Gastroesophageal sphincter (tissue), 4 donors: ENCODE results near the gene IL6ST. TPM values are rescaled to one million over a fixed set of nuclear protein-coding genes. Genes with fewer than 3 reads are reported as not detected.

ENCODE experiments used
- ATAC-seq: fragments of 150-250 bp; one replicate; pipeline ENCODE4 v1.9.1; 2016; ENCODE audit warnings: mild to moderate bottlenecking, moderate library complexity
- H3K27ac ChIP-seq, 4 donors: fragments of 200-600 bp; sonication (generic) in 3 of 4; 1 replicate in 3 of 4; 2 replicates in 1 of 4; pipeline ENCODE4 v1.5.1; 2016 to 2019
- H3K27me3 ChIP-seq: fragments of 200-600 bp; sonication (generic); one replicate; pipeline ENCODE4 v1.5.1; 2019
- H3K36me3 ChIP-seq, 2 donors: fragments of 200-600 bp; sonication (generic); one replicate each; pipeline ENCODE4 v1.5.1; 2019; ENCODE audit warnings: control low read depth in 1 of 2
- H3K4me1 ChIP-seq, 3 donors: fragments of 200-600 bp; sonication (generic); 1 replicate in 2 of 3; 2 replicates in 1 of 3; pipeline ENCODE4 v1.5.1; 2016 to 2019; ENCODE audit warnings: control low read depth in 2 of 3
- H3K4me3 ChIP-seq, 2 donors: fragments of 200-600 bp; sonication (generic); one replicate each; pipeline ENCODE4 v1.5.1; 2019; ENCODE audit warnings: mild to moderate bottlenecking in 1 of 2, moderate library complexity in 1 of 2
- H3K9me3 ChIP-seq, 3 donors: fragments of 200-600 bp; sonication (generic); one replicate each; pipeline ENCODE4 v1.5.1; 2017 to 2019; ENCODE audit warnings: control low read depth in 2 of 3
- EP300 ChIP-seq: sonication (generic); formaldehyde crosslinking; IDR thresholded peaks from one replicate; pipeline ENCODE4 v1.6.1; 2017; ENCODE audit warnings: antibody characterized with exemption, mild to moderate bottlenecking
- POLR2A ChIP-seq, 2 donors: fragments of 450-650 bp; IDR thresholded peaks; one replicate each; pipeline ENCODE4 v1.6.1; 2017; ENCODE audit warnings: antibody characterized with exemption in 2 of 2, mild to moderate bottlenecking in 2 of 2, moderate library complexity in 1 of 2
- POLR2AphosphoS5 ChIP-seq: sonication (generic); formaldehyde crosslinking; IDR thresholded peaks from one replicate; pipeline ENCODE4 v1.6.1; 2017; ENCODE audit warnings: antibody characterized with exemption
- WGBS, 2 donors: methylation state at CpG; one replicate each; pipeline ENCODE4 v1.1.5; 2018; ENCODE audit warnings: low coverage in 1 of 2; 5-methylcytosine and 5-hydroxymethylcytosine counted together
- total RNA-seq, 4 donors: library from RNA; depleted of rRNA; stranded (reverse); fragments of >200 nt; gene quantifications; one replicate each; pipeline ENCODE4 v1.1.0, GENCODE V29; 2016
- TF ChIP-seq, protein P1 (sequence below), 4 experiments: fragments of 200-600 bp in 2 of 4; fragments of 450-650 bp in 2 of 4; sonication (generic) in 1 of 4; IDR thresholded peaks; one replicate each; pipeline ENCODE4 v1.5.1; 2017 to 2019; ENCODE audit warnings: antibody characterized with exemption in 4 of 4, mild to moderate bottlenecking in 2 of 4, moderate library complexity in 2 of 4

The IL6ST gene
- total RNA-seq, 4 donors from 2014 or later = 351 to 761 (median 435) TPM

DNA sequence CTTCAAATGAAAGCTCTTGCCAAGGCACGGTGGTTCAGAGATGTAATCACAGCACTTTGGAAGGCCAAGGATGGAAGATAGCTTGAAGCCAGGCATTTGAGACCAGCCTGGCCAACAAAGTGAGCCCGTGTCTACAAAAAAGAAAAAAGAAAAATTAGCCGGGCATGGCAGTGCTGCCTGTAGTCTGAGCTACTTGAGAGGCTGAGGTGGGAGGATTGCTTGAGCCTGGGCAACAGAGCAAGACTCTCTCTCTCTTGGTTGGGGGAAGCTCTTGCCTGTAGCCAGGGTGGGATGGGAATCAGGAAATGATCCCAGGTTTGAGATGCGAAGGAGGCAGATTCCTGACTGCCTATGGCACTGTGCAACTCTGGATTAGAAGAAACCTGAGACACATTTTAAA, 62.1 kb downstream of the IL6ST start:
- Histone ChIP-seq H3K36me3 (peaks cover 0 to 22% of the 10 kb centered on the region in 2 donors), H3K4me3 (no peak overlapping the region), H3K27ac (no peak overlapping the region), H3K27me3 (no peaks in the 10 kb centered on the region), H3K9me3 (no peaks in the 10 kb centered on the region), H3K4me1 (peaks cover 0 to 9% (median 0%) of the 10 kb centered on the region in 3 donors)
- 74 to 86% methylated on average over 2 to 3 of the region's 4 CpGs for WGBS, 2 donors
- TF ChIP-seq POLR2A (IDR thresholded peaks at IDR 0.05) = no peak
- TF ChIP-seq, protein P1, sequence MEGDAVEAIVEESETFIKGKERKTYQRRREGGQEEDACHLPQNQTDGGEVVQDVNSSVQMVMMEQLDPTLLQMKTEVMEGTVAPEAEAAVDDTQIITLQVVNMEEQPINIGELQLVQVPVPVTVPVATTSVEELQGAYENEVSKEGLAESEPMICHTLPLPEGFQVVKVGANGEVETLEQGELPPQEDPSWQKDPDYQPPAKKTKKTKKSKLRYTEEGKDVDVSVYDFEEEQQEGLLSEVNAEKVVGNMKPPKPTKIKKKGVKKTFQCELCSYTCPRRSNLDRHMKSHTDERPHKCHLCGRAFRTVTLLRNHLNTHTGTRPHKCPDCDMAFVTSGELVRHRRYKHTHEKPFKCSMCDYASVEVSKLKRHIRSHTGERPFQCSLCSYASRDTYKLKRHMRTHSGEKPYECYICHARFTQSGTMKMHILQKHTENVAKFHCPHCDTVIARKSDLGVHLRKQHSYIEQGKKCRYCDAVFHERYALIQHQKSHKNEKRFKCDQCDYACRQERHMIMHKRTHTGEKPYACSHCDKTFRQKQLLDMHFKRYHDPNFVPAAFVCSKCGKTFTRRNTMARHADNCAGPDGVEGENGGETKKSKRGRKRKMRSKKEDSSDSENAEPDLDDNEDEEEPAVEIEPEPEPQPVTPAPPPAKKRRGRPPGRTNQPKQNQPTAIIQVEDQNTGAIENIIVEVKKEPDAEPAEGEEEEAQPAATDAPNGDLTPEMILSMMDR (IDR thresholded peaks at IDR 0.05) = no peak
- no peak for TF ChIP-seq EP300
- no peak for TF ChIP-seq POLR2AphosphoS5
- ATAC-seq = no peak

DNA sequence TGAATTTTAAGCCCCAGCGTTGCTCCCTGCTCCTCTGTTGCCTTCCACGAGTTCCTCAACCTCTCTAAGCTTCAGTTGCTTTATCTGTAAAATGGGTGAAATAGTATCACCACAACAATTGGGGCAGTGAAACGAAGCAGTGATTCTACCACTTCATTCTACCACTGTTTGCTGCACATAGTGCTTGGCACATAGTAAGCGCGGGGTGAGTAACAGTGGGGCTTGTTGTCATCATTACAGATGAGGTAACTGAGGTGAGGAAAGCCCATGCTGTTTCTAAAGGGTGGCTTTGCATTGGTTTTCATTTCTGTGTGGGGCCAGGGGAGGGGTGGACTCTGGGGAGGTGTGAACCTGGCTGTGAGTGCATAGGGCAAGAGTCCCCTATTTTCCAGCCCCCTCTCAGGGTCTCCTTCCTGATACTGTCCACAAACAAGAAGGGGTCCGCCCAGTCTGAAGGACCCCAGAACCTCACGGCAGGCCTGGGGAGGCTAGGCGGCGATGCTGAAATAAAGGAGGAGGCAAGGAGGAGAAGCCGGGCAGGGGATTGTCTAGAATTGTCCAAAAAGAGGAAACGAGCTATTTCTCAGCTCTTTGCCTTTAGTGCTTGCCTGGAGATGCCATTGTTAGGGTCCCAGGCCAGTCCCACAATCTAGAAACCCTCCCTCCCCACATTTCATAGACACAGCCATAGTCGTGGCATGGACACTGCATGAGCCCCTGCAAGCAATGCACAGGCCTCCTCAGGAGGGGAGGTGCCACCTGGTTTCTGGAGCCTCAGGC, 65.6 kb downstream of the IL6ST start:
- no peaks in the 10 kb centered on the region for H3K4me1 ChIP-seq
- H3K27ac ChIP-seq = no peak overlapping the region
- H3K9me3 ChIP-seq = no peaks in the 10 kb centered on the region
- no peak for ATAC-seq
- peaks cover 6% of the 10 kb centered on the region for H3K27me3 ChIP-seq
- H3K36me3 ChIP-seq = peaks cover 0 to 10% of the 10 kb centered on the region in 2 donors
- H3K4me3 ChIP-seq = no peak overlapping the region
- TF ChIP-seq EP300 (no peak), POLR2A (IDR thresholded peaks at IDR 0.05) (no peak), POLR2AphosphoS5 (no peak)
- TF ChIP-seq, protein P1 (IDR thresholded peaks at IDR 0.05) = no peak
- whole genome bisulfite sequencing, 2 donors = 84% methylated on average over 6 to 8 of the region's 12 CpGs

DNA sequence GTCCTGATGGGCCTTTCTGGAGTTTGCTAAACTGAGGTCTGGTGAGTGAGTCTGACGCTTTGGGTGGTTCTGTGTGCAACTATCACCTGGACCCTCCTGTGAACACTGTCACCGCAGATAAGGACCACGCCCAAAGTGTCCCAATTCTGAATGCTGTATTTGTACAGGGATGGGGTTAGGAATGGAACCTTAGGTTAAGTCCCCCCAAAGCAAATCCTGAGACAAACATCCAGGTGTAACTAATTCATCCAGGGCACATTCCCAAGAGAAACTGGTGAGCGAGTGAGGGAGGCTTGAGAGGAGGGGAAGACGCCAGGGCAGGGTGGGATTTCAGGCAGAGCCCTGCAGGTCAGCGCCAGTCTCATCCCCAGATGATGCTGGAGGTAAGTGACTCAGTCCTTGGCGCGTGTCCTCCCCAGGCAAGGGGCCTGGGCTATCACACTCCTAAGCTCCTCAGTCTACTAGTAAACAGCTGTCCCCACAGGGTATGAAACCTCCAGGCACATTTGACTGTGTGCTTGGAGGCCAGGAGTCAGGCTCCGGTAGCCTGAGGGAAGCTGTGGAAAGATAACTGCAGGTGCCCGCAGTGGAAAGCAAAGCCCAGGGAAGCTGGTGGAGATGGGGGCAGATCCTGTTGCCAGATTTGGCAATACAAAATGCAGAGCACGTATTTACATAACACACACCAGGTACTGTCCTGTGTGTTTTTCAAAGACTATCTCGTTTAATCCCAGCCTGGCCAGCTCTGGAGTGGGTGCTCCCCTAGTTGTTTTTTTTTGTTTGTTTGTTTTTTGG, 66.7 kb downstream of the IL6ST start:
- 86 to 94% methylated on average over 5 of the region's 12 CpGs for WGBS, 2 donors
- H3K9me3 ChIP-seq = no peaks in the 10 kb centered on the region
- H3K4me3 ChIP-seq = no peak overlapping the region
- H3K36me3 ChIP-seq = no peaks in the 10 kb centered on the region
- no peak overlapping the region for H3K27ac ChIP-seq
- H3K4me1 ChIP-seq = no peaks in the 10 kb centered on the region
- TF ChIP-seq EP300 (no peak), POLR2AphosphoS5 (no peak), POLR2A (IDR thresholded peaks at IDR 0.05) (no peak)
- TF ChIP-seq, protein P1 (IDR thresholded peaks at IDR 0.05) = no peak
- peaks cover 6% of the 10 kb centered on the region for H3K27me3 ChIP-seq
- ATAC-seq = no peak

DNA sequence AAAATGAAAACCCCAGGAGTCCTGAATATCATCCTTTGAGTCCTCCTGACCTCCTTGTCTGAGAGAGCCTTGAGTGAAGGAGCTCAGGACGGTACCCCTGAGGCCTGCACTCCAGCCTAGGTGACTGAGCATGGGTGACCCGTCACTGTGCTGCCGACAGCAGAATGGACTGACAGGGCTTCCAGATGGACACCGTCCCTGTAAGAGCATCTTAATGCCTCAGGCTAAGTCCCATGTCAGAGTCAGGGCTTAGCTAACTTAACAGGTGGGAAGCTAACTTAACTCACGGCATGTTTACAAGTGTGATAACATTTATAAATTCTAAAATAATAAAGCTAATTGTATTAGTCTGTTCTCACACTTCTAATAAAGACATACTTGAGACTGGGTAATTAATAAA, 68.3 kb downstream of the IL6ST start:
- Histone ChIP-seq H3K4me3 (no peak overlapping the region), H3K9me3 (no peaks in the 10 kb centered on the region), H3K27me3 (peaks cover 6% of the 10 kb centered on the region), H3K27ac (no peak overlapping the region), H3K36me3 (no peaks in the 10 kb centered on the region), H3K4me1 (no peaks in the 10 kb centered on the region)
- ATAC-seq = no peak
- 83 to 100% methylated on average over 1 of the region's 5 CpGs for WGBS, 2 donors
- TF ChIP-seq, protein P1 (IDR thresholded peaks at IDR 0.05) = no peak
- TF ChIP-seq EP300 (no peak), POLR2AphosphoS5 (no peak), POLR2A (IDR thresholded peaks at IDR 0.05) (no peak)
